ENCODE results near the gene FBXO42. TPM values are rescaled to one million over a fixed set of nuclear protein-coding genes. Genes with fewer than 3 reads are reported as not detected.

FBXO42 gene
- polyA plus RNA-seq, 2 of the 4 experiments (the other 2 are of a cell fraction) = 4.7 to 12.4 TPM

DNA sequence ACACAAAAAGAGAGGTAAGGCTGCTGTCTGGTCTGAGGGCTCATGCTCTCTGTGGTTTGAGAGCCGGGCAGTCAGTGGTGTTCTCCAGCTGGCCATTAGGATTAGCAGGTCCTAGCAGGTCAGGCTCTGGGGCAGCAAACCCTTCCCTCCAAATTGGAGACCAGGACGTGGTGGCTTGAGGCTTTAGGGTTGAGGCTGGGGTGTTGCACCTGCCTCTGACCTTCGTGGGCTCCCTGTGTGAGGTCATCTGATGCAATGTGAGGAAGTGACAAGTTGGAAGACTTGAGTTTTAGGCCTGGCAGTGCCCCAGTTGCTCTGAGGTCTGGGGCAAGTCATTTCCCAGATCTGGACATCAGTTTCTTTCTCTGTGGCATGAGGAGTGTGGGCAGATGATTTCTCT lies 39.1 kb upstream of the FBXO42 start:
- peaks cover 65% of the 10 kb centered on the region for H3K4me1 ChIP-seq
- POLR2A ChIA-PET = no interaction called here
- no peaks in the 10 kb centered on the region for H3K9me3 ChIP-seq
- ATAC-seq = no peak
- CTCF ChIA-PET = interaction anchor here (1.5 kb wide), 1 partner anchor 23 kb away, joined by 3 read pairs; no protein-coding TSS in a partner anchor
- H3K4me3 ChIP-seq = no peak overlapping the region
- no peak for DNase-seq (ENCODE audit: low read depth in 1 of 2, low spot score in 1 of 2)
- H3K27ac ChIP-seq = peak overlapping the region in 1 of 2 experiments; percentile 41; a peak in 2 of 6 replicates
- 75% methylated on average over 3 of the region's 3 CpGs for WGBS (ENCODE audit: missing lambda C conversion rate)
- TF ChIP-seq, protein P1, sequence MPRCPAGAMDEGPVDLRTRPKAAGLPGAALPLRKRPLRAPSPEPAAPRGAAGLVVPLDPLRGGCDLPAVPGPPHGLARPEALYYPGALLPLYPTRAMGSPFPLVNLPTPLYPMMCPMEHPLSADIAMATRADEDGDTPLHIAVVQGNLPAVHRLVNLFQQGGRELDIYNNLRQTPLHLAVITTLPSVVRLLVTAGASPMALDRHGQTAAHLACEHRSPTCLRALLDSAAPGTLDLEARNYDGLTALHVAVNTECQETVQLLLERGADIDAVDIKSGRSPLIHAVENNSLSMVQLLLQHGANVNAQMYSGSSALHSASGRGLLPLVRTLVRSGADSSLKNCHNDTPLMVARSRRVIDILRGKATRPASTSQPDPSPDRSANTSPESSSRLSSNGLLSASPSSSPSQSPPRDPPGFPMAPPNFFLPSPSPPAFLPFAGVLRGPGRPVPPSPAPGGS (IDR thresholded peaks at IDR 0.05) = no peak
- TF ChIP-seq, protein P2, sequence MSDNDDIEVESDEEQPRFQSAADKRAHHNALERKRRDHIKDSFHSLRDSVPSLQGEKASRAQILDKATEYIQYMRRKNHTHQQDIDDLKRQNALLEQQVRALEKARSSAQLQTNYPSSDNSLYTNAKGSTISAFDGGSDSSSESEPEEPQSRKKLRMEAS (IDR thresholded peaks at IDR 0.05) = no peak
- no peak for TF ChIP-seq CBX8 (IDR thresholded peaks at IDR 0.05)
- 0 out of 3 replicates have a peak overlapping the region, but pooled peaks have one; percentile 13 for H3K4me2 ChIP-seq
- FAIRE-seq = no peak

DNA sequence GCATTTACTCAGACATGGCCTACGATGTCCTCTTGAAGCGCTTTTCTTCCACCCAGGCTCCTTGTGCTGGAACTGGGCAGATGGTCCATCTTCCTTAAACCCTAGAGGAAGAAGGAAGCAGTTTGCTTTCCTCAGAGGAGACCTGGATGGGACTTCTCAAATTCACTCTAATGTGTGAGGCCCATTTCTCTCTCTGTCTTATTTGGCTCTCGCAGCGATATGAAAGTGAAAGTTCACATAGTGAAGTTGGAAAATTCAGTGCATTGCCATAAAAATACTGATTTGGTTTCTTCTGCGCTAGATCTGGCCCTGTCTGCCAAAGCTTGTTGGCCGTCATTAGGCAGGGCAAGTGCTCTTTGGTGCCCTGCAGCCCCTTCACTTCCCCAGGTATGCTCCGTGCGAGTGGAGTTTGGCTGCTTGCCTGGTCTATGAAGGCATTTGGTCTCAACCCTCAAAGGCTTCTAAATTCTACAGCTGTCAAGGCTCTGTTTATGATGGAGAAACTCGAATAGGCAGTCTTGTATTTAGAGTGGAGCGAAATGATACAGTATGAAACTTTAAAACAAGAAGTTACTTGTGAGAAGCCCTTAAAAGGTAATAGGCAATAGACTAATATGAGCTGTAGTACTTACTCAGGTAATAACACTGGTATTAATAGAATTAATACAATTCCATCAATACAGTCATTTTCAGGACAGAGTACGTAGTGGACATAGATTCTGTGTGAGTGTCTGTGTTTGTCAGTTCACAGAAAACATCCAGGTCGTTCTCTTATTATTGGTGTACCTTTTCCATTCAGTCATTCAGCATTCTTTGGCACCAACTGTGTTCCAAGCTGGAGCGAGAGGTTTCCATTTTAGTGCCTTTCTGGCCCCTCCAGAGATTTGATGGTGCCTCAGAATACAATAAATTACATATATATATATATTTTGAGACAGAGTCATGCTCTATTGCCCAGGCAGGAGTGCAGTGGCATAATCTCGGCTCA lies 35.2 kb upstream of the FBXO42 start:
- Histone ChIP-seq H3K27ac (peak overlapping the region; percentile 80 to 90), H3K4me1 (peaks cover 71% of the 10 kb centered on the region), H3K4me3 (no peak overlapping the region), H3K9me3 (no peaks in the 10 kb centered on the region), H3K4me2 (peak overlapping the region; percentile 66)
- POLR2A ChIA-PET = no interaction called here
- no peak for TF ChIP-seq EHF (CRISPR knock-in tag; IDR thresholded peaks at IDR 0.05)
- WGBS (ENCODE audit: missing lambda C conversion rate) = 87% methylated on average over 14 of the region's 14 CpGs
- DNase-seq (ENCODE audit: low read depth in 1 of 2, low spot score in 1 of 2) (no peak), ATAC-seq (no peak), FAIRE-seq (no peak)
- CTCF ChIA-PET = interaction anchor here (0.6 to 1.2 kb wide), 4 partner anchors 11 to 14 kb away, joined by 3 to 4 read pairs (median 3); no protein-coding TSS in a partner anchor

DNA sequence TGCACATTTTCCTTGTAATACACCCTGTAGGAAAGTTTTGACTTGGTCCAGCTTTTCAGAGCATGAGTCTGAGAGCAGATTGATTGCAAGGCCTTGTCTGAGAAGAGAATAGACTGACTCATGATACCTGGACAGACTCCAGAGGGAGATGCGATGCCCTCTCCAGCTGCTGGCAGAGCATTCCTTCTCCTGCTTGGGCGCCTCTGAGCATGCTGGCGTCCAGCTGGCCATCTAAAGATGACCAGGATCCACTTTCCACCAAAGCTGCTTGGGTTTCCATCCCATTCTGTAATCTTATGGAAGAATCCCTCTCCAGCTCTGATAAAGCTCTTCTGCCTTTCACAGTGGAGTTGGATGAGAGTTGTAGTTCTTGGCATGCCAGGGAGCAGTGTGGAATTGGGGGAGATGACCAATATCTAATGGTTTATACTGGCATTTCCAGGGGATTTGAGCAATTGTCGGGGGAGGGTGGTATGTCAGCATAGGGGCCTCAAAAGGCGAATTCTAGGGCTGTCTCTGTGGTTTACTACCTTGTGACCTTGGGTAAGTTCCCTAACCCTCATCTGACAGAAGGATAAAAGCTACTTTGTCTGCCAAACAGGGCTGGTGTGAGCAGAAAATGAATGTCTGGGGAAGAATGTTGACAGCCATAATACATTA lies 34.3 kb upstream of the FBXO42 start:
- FAIRE-seq (no peak), DNase-seq (ENCODE audit: low read depth in 1 of 2, low spot score in 1 of 2) (peak; percentile 48 to 59), ATAC-seq (peak; percentile 91 to 93)
- Histone ChIP-seq H3K27ac (peak overlapping the region; percentile 80 to 90), H3K4me3 (no peak overlapping the region), H3K9me3 (no peaks in the 10 kb centered on the region), H3K4me2 (peak overlapping the region; percentile 66), H3K4me1 (peaks cover 63% of the 10 kb centered on the region)
- WGBS (ENCODE audit: missing lambda C conversion rate) = 17% methylated on average over 4 of the region's 5 CpGs
- POLR2A ChIA-PET = interaction anchor here (0.9 kb wide), 1 partner anchor 12 kb away, joined by 4 read pairs; no protein-coding TSS in a partner anchor
- TF ChIP-seq SREBF2 (IDR thresholded peaks at IDR 0.05) = no peak
- TF ChIP-seq, protein P2 (IDR thresholded peaks at IDR 0.05) = peak; percentile 58; the same call in 1 of the 2 replicates
- CTCF ChIA-PET = interaction anchor here (1.0 to 1.2 kb wide), 2 partner anchors 10 to 12 kb away, joined by 3 to 4 read pairs; no protein-coding TSS in a partner anchor

DNA sequence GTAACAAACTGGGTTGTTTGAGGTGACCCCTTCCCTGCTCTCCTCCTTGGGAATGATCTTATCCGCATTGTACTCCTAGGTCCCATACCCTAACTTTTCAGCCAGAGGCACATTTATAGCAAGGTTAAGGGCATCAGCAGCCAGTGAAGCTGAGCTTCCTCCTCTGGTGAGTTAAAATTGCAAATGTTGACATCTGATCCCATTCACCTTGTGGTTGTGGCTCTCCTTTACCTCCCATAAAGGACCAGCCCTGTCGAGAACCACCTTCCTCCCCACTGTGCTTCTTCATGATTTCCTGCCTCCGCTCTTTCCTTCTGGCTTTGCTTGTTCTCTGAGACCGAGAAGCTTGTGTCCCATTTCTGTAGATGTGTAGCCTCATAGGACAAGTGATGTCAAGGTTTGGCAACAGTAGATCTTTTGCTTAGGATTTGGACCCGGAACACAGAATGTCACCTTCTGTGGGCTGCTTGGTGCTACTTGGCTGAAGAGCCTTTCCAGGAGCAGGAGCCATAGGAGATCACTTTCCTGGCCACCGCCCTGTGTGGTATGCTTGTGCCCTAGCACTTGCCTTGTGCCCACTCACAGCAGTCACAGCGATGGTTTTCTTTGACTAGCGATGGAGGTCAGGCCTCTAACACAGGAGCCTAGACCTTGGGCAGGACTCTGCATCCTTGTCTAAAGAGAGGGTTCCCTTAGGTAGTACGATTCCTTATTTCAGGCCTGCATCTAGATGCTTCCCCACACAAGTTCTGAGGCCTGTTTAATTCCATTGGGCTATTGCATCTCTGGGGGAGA lies 33.6 kb upstream of the FBXO42 start:
- ChIA-PET POLR2A (interaction anchor here (0.9 kb wide), 1 partner anchor 13 kb away, joined by 4 read pairs; no protein-coding TSS in a partner anchor), CTCF (no interaction called here)
- peak overlapping the region; percentile 66 for H3K4me2 ChIP-seq
- WGBS (ENCODE audit: missing lambda C conversion rate) = 93% methylated on average over 9 of the region's 9 CpGs
- ATAC-seq = peak; percentile 58 to 71
- TF ChIP-seq HOXB5 (CRISPR knock-in tag; IDR thresholded peaks at IDR 0.05) = no peak
- TF ChIP-seq TP53 (CRISPR knock-in tag; IDR thresholded peaks at IDR 0.05) = no peak
- no peak for TF ChIP-seq SMC3 (IDR thresholded peaks at IDR 0.05)
- no peak for TF ChIP-seq JUNB (IDR thresholded peaks at IDR 0.05)
- no peak for TF ChIP-seq ZFP36 (IDR thresholded peaks at IDR 0.05; ENCODE audit: borderline replicate concordance, partially characterized antibody)
- TF ChIP-seq, protein P3, sequence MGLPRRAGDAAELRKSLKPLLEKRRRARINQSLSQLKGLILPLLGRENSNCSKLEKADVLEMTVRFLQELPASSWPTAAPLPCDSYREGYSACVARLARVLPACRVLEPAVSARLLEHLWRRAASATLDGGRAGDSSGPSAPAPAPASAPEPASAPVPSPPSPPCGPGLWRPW (IDR thresholded peaks at IDR 0.05) = no peak
- no peak for TF ChIP-seq CHD2 (IDR thresholded peaks at IDR 0.05; ENCODE audit: low read length, partially characterized antibody)
- TF ChIP-seq, protein P4, sequence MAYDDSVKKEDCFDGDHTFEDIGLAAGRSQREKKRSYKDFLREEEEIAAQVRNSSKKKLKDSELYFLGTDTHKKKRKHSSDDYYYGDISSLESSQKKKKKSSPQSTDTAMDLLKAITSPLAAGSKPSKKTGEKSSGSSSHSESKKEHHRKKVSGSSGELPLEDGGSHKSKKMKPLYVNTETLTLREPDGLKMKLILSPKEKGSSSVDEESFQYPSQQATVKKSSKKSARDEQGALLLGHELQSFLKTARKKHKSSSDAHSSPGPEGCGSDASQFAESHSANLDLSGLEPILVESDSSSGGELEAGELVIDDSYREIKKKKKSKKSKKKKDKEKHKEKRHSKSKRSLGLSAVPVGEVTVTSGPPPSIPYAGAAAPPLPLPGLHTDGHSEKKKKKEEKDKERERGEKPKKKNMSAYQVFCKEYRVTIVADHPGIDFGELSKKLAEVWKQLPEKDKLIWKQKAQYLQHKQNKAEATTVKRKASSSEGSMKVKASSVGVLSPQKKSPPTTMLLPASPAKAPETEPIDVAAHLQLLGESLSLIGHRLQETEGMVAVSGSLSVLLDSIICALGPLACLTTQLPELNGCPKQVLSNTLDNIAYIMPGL (CRISPR knock-in tag; IDR thresholded peaks at IDR 0.05; ENCODE audit: borderline replicate concordance) = no peak
- TF ChIP-seq NPAS2 (CRISPR knock-in tag; IDR thresholded peaks at IDR 0.05; ENCODE audit: borderline replicate concordance) = no peak
- TF ChIP-seq CBX2 (IDR thresholded peaks at IDR 0.05; ENCODE audit: borderline replicate concordance, low read depth) = no peak
- TF ChIP-seq, protein P2 (IDR thresholded peaks at IDR 0.05) = no peak
- FAIRE-seq = no peak
- DNase-seq (ENCODE audit: low read depth in 1 of 2, low spot score in 1 of 2) = no peak
- no peaks in the 10 kb centered on the region for H3K9me3 ChIP-seq
- no peak overlapping the region for H3K4me3 ChIP-seq
- H3K27ac ChIP-seq = peak overlapping the region; percentile 80 to 90
- H3K4me1 ChIP-seq = peaks cover 56% of the 10 kb centered on the region
